Epithelial cell of alveolus of lung (primary cell): ENCODE data around the gene TOMM70. TPM values are rescaled to one million over a fixed set of nuclear protein-coding genes. Genes with fewer than 3 reads are reported as not detected.

Experiments used
- total RNA-seq: library from RNA; depleted of rRNA; stranded (reverse); fragments of >200 nt; gene quantifications from 2 replicates; pipeline ENCODE4 v1.2.1, GENCODE V29; 2015

Gene TOMM70
- total RNA-seq: 37.5 and 44.2 TPM in 2 replicates

GRCh38 chr3:100400780-100401673, at the start of gene TOMM70, which contains the start of gene LNP1:
Gene TOMM70, minus strand, starts transcription at chr3:100401089. Its CDS starts 140 bp downstream, at chr3:100400949.
Gene LNP1, plus strand, starts transcription at chr3:100401539. Its CDS starts 28,191 bp downstream, at chr3:100429730.

GRCh38 chr3:100334488-100335351, 66.2 kb downstream of the TOMM70 start, which contains the start of gene NIT2:
Gene NIT2, plus strand, starts transcription at chr3:100334757. Its CDS starts 35 bp downstream, at chr3:100334792.

Other genes with a start within 250 kb of the TOMM70 start
- 26.2 and 35.8 TPM in 2 replicates for gene TBC1D23, start 140.1 kb downstream of the TOMM70 start, total RNA-seq
- 13.3 and 19.1 TPM in 2 replicates for gene NIT2, start 66.3 kb downstream of the TOMM70 start, total RNA-seq
- gene LNP1, start 450 bp upstream of the TOMM70 start, total RNA-seq: 2.7 and 4.5 TPM in 2 replicates
- 23.9 and 53.7 TPM in 2 replicates for gene TMEM45A, start 91.5 kb upstream of the TOMM70 start, total RNA-seq
- gene ADGRG7, start 208.5 kb upstream of the TOMM70 start, total RNA-seq: not detected in 2 replicates